GM21526 (cell line): ENCODE results near the gene PTPRQ.

Experiments
- ATAC-seq: cut with Tn5 transposase; IDR thresholded peaks from one replicate; pipeline ENCODE4 v1.9.1; 2021; ENCODE audit warnings: moderate library complexity; ENCODE audit not compliant: unreplicated experiment, low FRiP score

The PTPRQ gene

DNA sequence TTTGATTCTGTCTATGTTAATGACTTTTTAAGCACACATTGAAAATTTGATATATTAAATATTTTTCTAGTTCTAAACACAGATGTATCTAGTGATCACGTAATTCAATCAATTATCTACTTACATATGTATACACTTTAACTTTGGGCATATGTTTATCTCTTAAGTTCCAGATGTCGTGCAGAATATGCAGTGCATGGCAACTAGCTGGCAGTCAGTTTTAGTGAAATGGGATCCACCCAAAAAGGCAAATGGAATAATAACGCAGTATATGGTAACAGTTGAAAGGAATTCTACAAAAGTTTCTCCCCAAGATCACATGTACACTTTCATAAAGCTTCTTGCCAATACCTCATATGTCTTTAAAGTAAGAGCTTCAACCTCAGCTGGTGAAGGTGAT, 105.3 kb downstream of the PTPRQ start:
- no peak for ATAC-seq

GRCh38 chr12:80551897-80552296, 107.9 kb downstream of the PTPRQ start:
- no peak for ATAC-seq

GRCh38 chr12:80553316-80553715, 109.3 kb downstream of the PTPRQ start:
- ATAC-seq: no peak

DNA sequence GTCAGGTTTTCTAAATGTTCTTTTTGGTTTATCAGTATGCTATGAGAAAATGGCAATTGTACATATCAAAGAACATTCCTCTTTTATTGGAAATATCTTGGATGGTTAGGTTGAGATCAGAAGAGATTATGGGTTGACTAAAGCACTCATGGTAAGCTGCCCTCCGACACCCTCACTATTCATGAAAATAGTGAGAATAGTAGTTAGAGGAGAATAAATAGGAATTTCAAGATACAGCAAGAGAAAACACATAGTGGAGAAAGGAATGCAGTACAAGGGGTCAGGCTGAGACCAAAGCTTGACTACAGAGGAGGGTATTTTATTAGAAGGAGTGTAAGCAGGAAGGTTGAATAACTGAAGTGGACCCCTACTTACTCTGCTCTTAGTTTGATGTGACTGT, 112.5 kb downstream of the PTPRQ start:
- ATAC-seq: no peak

GRCh38 chr12:80559766-80560165, 115.7 kb downstream of the PTPRQ start:
- ATAC-seq: no peak

DNA sequence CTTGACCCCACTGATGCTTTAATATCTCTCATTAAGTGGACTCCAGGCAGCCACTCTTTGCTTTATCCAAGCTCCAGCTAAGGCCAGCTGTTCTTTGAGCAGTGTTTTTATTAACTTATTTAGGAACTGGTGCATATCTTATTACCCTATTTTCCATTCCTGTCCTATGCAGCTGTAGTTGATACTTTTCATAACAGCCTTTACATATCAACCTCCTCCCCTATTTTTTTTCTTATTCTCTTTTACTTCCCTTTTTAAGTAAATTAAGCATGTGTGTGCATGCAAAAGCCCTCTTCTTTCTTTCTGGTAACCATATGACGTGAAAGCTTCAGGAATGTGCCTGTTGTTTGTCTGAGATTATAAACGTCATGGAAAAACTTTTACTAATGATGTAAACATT, 121.2 kb downstream of the PTPRQ start:
- ATAC-seq: no peak

DNA sequence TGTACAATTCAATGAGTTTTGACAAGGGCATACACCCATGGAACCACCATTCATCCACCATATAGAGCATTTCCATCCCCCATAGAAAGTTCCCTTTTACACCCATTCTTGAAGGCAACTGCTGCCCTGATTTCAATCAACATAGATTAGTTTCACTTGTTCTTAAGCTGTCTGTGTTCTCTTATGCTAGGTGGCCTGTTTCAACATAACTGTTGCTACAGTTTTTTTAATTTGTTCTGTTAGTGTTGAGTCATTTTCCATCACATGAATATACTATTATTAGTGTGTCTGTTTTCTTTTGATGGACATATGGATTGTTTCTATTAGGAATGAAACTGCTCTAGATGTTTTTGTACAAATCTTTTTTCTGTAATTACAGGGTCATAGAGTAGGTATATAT, 123.4 kb downstream of the PTPRQ start:
- ATAC-seq: no peak

GRCh38 chr12:80576641-80577418, 132.8 kb downstream of the PTPRQ start:
- ATAC-seq: no peak

- ATAC-seq: no peak
These were observed 136.2 kb downstream of the PTPRQ start for GRCh38 chr12:80580254-80580653.

- ATAC-seq: no peak
These were observed 137.7 kb downstream of the PTPRQ start for GRCh38 chr12:80581783-80582182.

- ATAC-seq: no peak
These were observed 138.4 kb downstream of the PTPRQ start for GRCh38 chr12:80582431-80582830.

- no peak for ATAC-seq
These were observed 145.0 kb downstream of the PTPRQ start for GRCh38 chr12:80589077-80589476.

DNA sequence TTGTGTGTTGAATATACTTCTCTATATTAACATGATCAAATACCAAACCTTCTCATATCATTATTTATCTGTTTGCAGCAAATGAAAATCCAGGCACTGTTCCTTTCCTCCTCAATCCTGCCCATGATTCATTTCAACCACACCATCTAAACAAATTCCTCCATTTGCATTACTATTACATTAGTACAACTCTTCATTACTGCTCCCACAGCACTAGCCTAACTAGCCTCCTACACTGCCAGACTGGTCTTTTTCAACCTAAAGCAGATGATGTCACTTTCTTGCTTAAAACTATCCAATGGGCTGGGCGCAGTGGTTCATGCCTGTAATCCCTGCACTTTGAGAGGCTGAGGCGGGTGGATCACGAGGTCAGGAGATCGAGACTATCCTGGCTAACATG, 146.1 kb downstream of the PTPRQ start:
- ATAC-seq: no peak

DNA sequence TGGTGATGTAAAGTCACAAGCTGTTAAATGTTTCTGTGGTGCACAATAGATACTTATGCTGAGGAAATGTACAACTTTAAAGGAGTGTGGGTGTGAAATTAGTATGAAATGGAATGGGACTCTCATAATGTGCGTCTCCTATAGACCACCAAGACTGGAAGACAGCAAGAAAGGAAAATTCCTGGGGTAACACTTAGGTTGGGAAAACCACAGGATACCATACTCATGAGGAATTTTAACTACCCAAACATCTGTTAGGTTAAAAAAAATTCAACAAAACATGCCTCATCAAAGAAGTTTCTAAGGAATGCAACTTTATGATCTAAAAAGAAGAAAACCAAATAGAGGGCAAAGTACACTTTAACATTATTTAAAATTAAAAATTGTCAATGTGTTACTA, 149.7 kb downstream of the PTPRQ start:
- ATAC-seq: no peak

DNA sequence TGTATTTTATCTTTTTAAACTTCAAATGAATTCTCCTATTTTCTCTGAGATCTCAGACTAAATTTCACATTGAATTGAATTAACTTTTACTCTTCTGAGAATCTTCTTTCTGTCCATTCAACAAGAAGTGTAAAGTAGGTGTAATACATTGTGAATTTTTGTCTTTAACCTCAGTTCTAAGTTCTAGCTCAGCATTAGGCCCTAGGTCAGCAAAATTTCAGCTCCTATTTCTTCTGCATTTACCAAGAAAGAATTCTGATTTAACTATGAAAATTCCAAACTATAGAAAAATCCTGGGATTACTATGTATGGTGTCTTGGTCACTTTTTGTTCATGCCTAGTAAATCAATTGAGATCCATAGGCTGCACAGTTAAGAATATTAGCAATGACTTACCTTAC, 152.5 kb downstream of the PTPRQ start:
- no peak for ATAC-seq

DNA sequence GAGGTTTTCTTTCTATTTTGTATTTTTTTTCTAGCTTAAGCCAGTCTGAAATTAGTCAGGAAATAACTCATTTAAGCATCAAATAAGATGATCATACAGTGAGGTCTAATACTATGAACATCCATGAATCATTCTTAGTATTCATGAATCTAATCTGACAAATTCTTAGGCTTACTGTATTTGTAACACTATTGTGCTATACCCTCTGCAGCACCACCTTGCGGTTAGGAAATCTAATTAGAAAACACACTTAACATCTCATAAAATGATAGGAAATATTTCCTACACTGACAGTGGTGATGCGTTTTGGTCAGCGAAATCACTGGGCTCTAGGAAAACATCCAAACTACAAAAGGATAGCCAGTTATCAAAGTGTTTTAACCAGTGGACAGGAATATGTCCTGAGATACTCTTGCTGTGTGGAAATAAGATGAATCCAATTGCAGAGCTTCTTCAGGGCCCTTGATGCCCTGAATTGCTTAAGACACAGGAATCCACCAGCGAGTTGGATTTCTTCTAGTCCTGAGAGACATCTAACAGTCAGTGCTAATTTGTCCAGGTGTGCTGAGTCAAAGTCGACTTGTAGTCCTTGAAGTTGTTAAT, 154.1 kb downstream of the PTPRQ start:
- no peak for ATAC-seq

- no peak for ATAC-seq
These were observed 158.4 kb downstream of the PTPRQ start for GRCh38 chr12:80602455-80602854.

DNA sequence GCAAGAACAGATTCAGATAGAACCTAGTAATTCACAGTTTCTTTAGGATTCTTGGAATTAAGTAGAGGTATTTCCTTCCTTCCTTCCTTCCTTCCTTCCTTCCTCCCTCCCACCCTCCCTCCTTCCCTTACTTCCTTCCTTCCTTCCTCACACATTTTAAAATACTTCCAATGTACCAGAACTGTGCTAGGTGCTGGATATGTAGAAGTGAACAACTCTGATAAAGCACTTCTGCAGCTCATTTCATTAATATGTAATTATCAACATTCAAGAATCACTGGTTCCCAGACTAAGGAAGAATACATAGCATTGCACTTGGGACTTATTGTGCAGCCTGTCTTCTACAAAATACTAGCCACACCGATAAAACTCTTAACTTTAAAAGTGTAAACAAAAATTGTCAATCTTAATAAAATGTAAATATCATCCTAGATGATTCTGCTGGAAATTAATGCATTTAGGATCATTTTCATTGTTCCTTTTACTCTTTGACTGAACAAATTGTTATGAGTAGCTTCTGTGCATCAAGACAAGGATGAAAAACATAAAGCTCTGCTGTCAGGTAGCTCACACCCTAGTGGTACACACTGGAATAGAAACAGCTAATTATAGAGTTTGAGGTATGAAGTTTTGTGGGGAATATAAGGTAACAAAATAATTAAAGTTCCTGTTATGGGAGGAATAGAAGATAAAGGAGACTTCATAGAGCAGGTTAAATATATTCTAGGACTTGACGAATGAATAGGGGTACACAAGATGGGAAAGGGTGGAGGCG, 163.5 kb downstream of the PTPRQ start:
- no peak for ATAC-seq

DNA sequence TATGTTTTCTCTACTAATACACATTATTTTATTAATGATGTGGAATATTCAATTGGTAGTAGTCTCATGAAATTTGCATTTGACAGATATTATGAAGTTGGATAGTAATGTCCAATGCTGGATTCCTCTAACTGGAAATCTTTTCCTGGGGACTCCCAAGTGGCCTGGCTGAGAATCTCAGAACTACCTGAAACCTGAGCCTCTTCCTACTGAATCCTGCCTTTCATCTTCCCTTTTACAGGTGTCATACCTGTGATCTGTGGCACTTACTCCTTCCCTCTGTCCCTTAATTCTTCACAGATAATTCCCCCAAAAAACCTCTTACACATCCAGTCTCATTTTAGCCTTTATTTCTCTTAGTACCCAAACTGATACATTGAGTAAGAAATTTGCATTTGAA, 173.7 kb downstream of the PTPRQ start:
- ATAC-seq: no peak

- ATAC-seq: no peak
These were observed 176.2 kb downstream of the PTPRQ start for GRCh38 chr12:80620281-80620680.

GRCh38 chr12:80622271-80622670, 178.2 kb downstream of the PTPRQ start:
- ATAC-seq: no peak

DNA sequence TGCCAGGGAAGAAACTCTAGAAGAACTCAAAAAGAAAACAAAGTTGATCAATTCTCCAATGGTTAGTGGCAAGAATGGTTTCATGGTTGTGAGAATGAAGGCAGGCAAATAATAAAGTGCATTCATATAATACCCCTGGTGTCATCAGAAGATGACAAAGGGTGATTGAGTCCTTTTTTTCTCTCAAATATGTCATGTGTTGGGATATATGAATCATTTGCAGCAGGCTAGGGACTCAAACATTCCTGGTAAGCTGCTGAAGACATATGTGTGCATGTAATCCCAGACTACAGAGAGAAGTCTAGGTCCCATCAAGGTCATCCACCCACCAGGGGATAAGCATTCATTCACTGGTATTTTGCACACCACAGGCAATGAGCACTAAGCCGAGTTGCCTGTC, 181.0 kb downstream of the PTPRQ start:
- no peak for ATAC-seq
